Smooth muscle cell of the coronary artery (primary cell): Measurements from ENCODE around the gene HIVEP1. TPM values are rescaled to one million over a fixed set of nuclear protein-coding genes. Genes with fewer than 3 reads are reported as not detected.

Experiments
- total RNA-seq: library from RNA; depleted of rRNA; stranded (reverse); fragments of >200 nt; gene quantifications from 2 replicates; pipeline ENCODE4 v1.2.3, GENCODE V29; 2014; ENCODE audit warnings: low replicate concordance

HIVEP1 gene
- 5.1 and 17.7 TPM in 2 replicates for total RNA-seq

GRCh38 chr6:12012038-12012557 is at the start of gene HIVEP1:
Gene HIVEP1 (plus strand): TSS chr6:12012312. CDS start chr6:12015629, 3,317 bp downstream.

Other genes with a start within 250 kb of the HIVEP1 start
- 2.0 and 10.9 TPM in 2 replicates for gene ADTRP, start 233.5 kb upstream of the HIVEP1 start, total RNA-seq